ENCODE results near the gene TGM6. TPM values are rescaled to one million over a fixed set of nuclear protein-coding genes. Genes with fewer than 3 reads are reported as not detected.

The TGM6 gene
- not detected in 2 replicates for polyA plus RNA-seq (2014; cell fraction: cytosol; rRNA removed)
- polyA plus RNA-seq (2014; cell fraction: nucleus; rRNA removed) = not detected in 2 replicates

GRCh38 chr20:2380601-2381000, at the start of gene TGM6:
Gene TGM6, plus strand, starts transcription at chr20:2380901. Its CDS starts 68 bp downstream, at chr20:2380969.
- DNase-seq (ENCODE audit: low spot score) = no peak

DNA sequence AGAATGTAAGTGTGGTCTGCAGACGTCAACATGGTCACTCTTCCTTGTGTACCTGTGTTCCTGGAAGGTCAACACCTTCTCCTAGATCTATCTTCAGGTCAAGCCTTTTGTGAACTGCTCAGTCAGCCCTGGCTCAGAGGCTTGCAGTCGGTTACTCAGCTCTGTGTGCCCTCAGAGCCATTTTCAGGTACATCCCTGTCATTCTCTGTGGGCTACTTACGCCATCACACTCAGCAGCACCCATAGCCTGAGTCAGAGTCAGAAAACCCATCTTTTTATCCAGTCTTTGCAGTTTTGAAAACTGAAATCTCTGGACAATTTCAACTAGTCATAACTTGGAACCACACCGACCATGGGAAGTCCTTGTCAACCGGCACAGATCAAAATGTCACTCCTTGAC, 49.6 kb upstream of the TGM6 start:
- DNase-seq (ENCODE audit: low spot score) = no peak

- no peak for DNase-seq (ENCODE audit: low spot score)
Measured at GRCh38 chr20:2331901-2332565, 48.7 kb upstream of the TGM6 start.

DNA sequence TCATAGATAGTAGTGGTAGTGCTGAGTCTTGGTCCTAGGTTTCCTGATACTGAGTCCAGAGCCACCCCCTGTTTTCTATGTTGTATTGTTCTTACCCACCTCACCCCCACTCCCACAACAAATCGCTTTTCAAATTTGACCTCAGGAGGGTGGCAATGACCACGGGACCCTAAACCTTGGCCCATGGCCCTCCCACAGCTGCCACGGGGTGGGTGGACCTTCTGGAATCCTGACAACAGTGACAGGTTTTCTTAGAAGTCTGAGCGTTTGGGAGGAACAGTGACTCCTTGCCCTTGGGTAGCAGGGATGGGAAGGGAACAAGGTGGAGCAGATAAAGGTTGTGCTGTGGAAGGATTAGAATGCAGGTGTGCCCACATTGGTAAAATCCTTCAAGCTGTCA, 48.0 kb upstream of the TGM6 start:
- no peak for DNase-seq (ENCODE audit: low spot score)

- no peak for DNase-seq (ENCODE audit: low spot score)
Measured at GRCh38 chr20:2333821-2334220, 46.9 kb upstream of the TGM6 start.

DNA sequence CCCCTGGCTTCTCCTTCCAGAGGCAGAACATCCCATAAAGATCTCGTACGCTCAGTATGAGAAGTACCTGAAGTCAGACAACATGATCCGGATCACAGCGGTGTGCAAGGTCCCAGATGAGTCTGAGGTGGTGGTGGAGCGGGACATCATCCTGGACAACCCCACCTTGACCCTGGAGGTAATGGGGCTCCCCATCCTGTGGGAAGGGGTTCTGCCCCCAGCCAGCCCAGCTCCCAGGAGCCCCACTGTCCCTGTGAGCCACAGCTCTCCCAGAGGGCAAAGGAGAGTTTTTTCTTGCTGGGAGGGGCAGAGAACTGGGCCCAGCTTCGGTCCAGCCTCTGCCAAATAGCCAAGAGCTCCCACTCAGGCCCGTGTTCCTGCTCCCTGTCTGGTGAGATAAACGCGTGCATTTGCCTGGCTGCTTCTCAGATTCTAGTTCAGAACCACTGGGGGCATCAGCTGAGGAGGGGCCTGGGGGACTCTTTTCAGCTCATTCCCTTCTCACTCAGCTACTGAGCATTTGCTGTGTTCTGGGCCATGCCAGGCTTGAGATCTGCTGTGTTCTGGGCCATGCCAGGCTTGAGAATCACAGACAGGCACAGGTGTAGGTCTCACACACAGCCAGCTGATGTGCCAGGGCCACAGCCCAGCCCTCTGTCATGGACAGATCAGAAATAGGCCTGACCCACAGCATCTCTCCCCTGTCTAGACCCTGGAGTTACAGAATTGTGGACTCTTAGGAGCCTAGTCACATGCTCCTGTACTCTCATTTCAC, 45.4 kb upstream of the TGM6 start:
- no peak for DNase-seq (ENCODE audit: low spot score)

GRCh38 chr20:2336471-2336870, 44.2 kb upstream of the TGM6 start:
- no peak for DNase-seq (ENCODE audit: low spot score)

DNA sequence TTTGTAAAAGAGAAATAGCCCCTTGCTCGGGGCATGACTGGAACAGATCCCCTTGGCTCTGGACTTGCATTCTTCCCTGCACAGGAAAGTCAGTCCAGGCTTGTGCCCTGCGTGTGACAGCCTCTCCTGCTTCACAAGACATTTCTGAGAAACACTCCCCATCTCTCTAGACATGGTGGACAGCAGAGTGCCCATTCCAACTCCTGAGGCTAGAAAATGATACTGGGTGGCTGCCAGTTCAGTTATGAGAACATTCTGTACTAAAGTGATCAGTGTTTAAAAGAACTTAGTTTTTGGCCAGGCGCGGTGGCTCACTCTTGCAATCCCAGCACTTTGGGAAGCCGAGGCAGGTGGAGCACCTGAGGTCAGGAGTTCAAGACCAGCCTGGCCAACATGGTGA, 43.6 kb upstream of the TGM6 start:
- no peak for DNase-seq (ENCODE audit: low spot score)

GRCh38 chr20:2338411-2339066, 42.2 kb upstream of the TGM6 start:
- DNase-seq (ENCODE audit: low spot score) = no peak

GRCh38 chr20:2340136-2340535, 40.6 kb upstream of the TGM6 start:
- no peak for DNase-seq (ENCODE audit: low spot score)

DNA sequence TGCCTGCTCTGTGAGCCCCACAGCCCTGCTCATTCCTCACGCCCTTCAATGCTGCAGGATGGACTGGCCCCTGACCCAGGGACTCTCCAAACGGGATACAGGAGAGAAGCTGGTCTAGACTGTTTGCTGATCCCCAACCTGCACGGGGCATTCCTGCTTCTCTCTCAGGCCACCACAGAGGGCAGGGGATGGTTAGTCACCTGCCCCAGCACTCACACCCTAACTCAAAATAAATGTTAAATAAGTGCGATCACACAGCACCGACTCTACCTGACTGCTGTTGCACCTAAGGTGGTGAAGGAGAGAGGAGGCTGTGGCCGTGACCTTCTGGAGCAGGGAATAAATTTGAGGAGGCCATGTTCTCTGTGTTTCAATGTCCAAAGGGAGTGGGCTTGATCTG, 39.9 kb upstream of the TGM6 start:
- no peak for DNase-seq (ENCODE audit: low spot score)

DNA sequence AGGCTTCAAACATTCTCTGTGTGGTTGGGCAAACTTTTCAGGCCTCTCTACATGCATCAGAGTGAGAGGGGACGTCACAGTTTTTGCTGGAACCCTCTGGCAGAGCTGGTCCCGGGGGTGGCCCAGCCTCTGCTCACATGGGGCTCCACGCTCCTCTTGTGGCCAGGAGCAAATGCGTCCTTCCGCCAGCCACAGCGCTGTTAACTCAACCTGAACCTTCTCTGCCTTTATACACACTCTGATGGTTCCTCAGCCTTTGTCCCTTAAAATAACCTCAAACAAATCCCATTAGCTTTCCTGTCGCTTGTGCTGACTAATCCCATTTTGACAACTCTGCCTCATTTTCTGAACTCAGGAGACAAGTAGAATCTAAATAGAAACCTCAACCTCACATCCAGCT, 39.4 kb upstream of the TGM6 start:
- no peak for DNase-seq (ENCODE audit: low spot score)

DNA sequence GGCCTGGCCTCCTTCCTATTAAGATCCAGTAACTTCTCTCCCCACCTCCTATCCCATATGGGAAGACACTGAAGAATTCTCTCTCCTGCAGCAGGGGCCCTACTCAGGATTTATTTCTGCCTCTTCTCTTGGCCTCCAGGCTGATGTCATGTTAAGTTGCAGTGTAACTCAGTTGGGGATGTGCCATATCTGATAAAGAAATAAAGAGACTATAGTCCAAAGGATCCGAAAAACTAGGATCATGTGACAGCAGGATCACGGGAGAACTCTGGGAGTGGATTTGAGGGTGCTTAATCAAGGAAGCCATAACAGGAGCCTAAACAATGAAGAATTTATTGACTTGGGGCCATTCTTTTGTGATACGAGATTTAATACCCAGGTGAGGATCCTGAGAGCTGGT, 38.5 kb upstream of the TGM6 start:
- no peak for DNase-seq (ENCODE audit: low spot score)

GRCh38 chr20:2346188-2346587, 34.5 kb upstream of the TGM6 start:
- DNase-seq (ENCODE audit: low spot score) = no peak

DNA sequence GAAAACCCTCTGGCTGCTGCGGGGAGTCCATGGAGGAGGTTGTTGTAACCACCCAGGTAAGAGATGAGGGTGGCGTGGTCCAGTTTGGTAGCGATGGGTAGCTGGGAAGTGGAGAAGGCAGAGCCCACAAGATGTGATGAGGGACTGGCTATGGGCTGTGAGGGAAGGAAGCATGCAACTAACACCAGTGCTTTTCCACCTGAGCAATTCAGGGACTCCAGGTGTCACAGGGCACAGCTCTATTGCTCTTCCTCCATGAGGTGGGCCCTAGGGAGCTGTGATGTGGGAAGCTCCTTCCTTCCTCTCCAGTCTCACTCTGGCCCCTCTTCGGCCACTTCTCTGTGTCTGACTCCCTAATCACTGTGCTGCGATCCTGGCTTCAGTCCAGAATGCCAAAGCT, 32.4 kb upstream of the TGM6 start:
- DNase-seq (ENCODE audit: low spot score) = no peak

- no peak for DNase-seq (ENCODE audit: low spot score)
Measured at GRCh38 chr20:2349801-2350200, 30.9 kb upstream of the TGM6 start.

DNA sequence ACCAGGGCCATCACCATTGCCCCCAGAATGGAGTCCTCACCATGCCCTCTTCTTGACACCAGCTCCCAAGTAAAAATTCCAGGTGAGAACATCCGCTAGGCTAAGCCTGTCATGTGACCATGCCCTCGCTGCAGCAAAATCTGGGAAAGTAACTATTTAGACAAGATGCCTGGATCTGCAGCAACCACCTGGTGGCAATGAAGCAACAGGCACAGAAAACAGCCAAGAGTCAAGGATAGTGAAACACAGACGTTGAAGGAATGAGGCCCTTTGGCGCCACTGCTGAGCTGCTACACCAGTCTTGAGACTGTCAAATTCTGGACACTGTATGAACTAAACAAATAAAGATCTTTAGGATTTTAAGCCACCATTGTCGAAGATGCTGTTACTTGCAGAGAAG, 30.1 kb upstream of the TGM6 start:
- DNase-seq (ENCODE audit: low spot score) = no peak

- DNase-seq (ENCODE audit: low spot score) = no peak
Measured at GRCh38 chr20:2353231-2353630, 27.5 kb upstream of the TGM6 start.

DNA sequence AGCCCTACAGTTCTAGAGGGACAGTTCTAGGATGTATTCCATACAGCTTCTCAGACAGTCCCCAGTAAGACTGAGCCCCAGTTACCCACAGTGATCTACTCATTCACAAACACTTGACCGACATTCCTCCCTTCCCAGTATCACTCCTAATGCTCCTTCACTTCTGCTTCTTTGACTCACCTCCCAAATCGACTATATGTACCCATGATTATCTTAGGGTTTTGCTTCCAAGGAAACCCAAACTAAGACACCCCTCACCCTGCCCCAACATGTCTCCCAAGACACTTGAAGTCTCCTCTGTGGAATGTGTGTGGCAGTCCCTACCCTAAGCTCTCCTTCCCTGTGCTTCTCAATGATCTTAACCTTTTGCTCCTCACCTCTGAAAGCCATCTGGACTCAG, 23.6 kb upstream of the TGM6 start:
- no peak for DNase-seq (ENCODE audit: low spot score)

DNA sequence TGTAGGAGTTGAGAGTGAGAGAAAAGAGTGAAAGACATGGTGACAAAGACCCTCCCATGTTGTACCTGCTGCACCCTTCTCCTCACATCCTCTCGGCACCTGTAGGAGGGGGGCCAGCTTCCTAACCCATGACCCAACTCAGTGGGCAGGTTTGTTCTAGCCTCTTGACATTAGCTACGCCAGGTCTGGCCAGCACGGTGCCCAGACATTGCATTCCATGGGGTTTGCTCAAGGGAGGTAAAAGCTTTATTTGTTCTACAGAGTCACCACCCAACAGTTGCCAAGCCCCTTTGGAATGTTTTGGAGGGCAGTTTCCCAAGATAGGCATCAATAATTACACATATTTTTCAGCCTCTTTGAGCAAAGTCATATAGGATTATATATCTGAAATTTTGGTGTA, 22.7 kb upstream of the TGM6 start:
- DNase-seq (ENCODE audit: low spot score) = no peak

GRCh38 chr20:2361035-2361593, 19.6 kb upstream of the TGM6 start:
- DNase-seq (ENCODE audit: low spot score) = no peak

DNA sequence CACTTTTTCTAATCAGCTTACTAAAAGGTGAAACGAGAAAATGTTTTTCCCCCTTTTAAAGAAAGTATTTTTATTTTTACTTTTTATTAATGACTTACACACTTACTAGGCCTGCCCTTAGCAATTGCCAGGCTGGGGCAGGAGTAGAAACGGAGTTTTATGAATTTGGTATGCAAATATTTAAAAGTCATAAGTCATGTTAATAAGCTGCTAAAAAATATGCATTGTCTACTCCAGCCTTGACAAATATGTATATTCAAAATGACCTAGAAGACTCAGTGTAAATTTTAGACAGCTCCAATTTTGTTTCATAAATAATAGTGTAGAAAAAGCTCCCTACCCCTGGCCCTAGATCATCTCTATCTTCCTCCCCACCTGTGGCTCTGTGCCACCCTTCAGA, 17.5 kb upstream of the TGM6 start:
- no peak for DNase-seq (ENCODE audit: low spot score)

Measured in SK-N-DZ (cell line).